Ecto neural progenitor cell (in vitro differentiated cells): Measurements from ENCODE around the gene FA2H.
"Not testable (repeated sequence)": the region's sequence is repeated elsewhere in the genome, so short reads cannot be mapped to it uniquely, and the experiment has no call there.

Experiments
- DNase-seq: peaks from one replicate; pipeline ENCODE4 v3.0.0-alpha.2; 2018; ENCODE audit warnings: low spot score

FA2H gene

DNA sequence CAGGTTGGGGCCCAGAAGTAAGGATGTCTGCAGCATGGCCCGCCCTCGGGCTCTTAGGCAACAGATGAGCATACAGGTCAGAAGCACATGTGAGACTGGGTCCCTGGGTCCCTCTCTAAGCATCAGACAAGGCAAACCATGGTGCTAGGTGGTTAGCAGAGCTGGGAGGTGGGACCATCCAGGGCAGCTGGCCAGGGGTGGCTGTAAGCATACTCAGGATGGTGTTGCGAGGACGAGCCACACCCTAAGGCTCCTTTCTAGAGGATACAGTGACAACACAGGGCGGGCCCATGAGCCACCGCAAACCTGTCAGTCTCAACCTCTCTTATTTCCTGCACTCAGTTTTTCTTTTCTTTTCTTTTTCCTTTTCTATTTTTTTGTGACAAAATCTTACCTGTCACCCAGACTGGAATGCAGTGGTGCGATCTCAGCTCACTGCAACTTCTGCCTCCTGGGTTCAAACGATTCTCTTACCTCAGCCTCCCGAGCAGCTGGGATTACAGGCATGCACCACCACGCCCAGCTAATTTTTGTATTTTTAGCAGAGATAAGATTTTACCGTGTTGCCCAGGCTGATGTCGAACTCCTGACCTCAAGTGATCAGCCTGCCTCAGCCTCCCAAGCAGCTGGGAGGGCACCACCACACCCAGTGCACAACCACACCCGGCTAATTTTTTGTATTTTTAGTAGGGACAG, 3.6 kb downstream of the FA2H start:
- no peak for DNase-seq

DNA sequence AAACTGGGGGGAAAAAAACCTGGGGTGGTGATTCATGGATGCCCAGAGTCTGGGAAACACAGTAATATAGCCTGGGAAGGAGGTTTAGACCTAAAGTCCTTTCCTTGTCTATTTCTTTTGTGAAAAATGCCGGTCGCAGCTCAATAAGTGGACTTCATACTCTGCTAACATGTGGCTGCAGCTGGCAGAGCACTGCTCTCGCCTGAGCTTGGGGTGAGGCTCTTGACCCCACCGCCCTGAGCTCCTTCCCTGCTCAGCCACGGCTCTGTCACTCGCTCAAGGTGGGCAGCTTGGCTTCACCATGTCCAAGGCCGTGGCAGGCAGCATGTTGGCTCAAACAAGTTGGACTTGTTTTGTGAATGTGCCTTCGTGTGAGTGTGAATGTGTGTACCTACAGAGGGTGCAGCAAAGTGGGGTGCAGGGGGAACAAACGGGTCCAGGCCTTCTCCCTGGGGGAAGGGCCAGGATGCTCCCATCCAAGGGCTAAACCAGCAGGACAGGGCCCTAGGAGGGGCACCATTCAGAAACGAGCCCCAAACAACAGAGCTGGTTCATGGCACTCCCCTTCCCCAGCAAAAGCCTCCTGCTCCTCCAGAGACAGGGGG, 4.9 kb downstream of the FA2H start:
- DNase-seq = no peak

DNA sequence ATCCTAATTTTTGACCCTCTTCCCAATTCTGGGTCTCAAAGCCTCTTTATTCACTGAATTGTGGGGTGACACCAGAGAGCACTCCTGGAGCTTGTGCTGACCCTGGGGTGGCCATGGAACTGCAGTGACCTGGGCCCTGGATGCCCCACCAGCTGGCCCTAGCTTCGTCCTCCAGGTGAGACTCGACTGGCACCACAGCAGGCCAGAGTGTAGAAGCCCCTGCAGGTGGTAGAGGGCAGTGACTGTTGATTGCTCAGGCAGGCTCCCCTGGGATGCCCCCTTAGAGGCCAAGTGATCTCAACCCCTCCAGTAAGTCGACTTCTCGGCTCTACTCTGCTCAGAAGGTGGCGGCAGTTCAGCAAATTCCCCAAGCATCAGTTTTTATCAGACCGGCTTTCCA, 6.4 kb downstream of the FA2H start:
- DNase-seq = no peak

DNA sequence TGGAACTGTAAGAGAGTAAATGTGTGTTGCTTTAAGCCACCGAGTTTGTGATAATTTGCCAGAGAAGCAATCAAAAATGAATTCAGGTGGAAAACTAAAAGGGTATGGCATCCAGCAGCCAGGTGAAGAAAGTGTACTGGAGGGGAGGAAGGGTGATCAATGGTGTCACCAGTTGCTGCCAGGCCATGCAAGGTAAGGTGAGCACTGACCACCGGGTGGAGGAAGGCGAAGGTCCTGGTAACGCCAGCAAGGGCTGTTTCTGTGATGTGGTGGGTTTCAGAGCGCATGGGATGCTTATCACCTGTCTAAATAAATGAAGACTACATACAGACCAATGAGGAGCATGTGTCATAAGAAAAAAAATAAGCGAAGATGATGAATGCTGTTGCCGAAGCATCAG, 6.9 kb downstream of the FA2H start:
- no peak for DNase-seq

DNA sequence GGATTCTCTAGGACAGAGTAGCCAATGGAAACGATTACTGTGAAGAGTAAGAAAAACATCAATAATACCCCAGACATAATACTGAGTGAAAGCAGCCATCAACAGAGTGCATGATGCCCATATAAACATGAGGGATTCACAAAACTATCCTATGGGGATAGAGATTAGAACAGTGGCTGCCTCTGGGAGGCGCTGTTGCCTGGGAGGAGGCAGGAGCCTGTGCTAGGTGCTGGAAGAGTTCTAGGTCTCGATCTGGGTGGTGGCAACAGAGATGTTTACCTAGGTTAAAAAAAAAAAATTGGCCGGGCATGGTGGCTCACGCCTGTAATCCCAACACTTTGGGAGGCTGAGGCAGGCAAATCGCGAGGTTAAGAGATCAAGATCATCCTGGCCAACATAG, 7.9 kb downstream of the FA2H start:
- no peak for DNase-seq

DNA sequence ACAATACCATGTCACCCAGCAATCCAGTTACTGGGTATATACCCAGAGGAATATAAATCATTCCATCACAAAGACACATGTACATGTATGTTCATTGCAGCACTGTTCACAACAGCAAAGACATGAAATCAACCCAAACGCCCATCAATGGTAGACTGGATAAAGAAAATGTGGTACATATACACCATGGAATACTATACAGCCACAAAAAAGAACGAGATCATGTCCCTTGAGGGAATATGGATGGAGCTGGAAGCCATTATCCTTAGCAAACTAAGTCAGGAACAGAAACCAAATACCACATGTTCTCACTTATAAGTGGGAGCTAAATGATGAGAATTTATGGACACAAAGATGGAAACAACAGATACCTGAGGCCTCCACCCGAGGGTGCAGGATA, 10.4 kb downstream of the FA2H start:
- not testable (repeated sequence) for DNase-seq

DNA sequence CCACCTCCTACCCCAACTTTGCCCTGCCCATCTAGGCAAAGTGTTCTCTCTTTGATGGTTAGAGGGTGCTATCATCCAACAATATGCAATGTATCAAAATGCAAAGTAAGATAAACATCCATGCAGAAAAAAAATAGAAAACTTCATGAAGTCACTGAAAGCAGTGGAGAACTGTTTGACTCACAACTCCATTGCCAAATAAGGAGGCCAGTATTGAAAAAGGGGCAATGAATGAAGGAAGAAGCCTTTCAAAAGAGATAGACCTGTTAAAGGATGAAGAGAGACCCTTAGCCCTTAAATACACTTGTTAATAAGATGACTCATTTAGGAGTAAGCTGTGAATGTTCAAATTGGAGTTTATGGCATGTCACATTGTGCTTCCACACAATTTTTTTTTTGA, 13.0 kb downstream of the FA2H start:
- DNase-seq = no peak

DNA sequence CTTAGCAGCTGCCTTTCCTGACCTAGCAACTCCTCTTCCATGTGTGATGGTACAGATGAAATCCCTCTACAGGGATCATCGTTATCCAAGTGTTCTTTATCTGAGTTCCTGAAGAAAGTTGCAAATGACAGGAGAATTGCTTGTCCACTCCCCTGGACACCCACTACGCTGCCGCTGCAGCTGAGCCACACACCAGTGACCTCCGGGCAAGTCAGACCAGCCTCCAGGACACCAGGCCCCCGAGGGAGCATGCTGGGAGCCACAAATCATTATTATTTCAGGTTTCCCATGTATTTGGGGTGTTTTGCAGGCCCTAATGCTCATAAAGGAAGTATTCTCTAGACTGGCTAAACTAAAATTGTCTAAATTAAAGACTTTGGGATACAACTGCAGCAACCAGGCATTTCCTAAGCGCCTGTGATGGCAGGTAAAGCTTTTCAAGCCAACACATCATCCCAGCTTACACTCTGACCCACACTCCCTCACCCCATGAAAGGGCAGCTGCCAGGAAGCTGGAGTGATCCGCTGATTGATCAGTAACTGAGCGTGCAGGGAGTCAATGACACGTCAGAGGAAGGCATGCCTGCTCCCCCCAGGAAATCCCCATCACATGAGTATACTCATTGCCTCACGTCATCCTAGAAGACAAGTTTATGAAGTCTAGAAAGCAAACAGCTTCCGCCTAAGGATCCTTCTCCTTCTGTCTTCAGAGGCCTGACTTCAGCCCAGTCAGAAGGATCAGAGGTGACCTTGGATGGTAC, 14.4 kb downstream of the FA2H start:
- no peak for DNase-seq

DNA sequence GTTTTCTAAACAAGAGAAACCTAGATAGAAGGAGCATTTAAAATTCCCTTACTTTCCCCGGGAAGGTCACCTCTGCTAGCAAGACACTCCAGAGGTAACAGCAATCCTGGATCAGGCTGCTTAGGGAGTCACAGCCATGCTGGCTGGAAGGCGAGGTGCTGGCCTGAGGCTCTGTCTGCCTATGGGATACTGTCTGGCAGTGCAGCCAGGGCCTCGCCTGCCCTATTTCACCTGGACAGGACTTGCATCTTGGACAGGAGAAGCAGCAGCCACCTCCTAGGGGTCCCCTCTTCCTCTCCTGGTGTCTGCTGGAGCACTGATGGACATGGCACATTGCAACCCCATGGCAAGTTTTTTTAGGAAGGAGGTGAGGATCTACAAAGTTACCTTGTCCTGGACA, 15.1 kb downstream of the FA2H start:
- no peak for DNase-seq

DNA sequence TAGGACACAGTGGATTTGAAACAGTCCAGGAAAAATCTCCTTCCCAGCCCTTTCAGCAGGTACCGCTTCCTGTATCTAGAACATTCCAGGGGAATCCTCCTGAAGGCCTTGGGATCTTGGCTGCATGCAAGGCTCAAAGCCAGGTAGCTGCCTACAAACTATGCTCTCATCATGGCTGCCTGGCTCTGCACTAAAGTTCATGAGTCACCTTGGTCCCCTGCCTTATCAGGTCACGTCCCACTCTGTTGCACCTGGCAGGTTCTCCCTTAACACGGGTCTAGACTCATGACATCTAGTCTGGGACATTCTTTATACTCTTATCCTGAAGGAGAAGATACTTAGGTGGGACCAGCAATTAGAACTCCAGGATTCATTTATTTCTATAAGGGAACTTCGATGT, 15.8 kb downstream of the FA2H start:
- DNase-seq = no peak

DNA sequence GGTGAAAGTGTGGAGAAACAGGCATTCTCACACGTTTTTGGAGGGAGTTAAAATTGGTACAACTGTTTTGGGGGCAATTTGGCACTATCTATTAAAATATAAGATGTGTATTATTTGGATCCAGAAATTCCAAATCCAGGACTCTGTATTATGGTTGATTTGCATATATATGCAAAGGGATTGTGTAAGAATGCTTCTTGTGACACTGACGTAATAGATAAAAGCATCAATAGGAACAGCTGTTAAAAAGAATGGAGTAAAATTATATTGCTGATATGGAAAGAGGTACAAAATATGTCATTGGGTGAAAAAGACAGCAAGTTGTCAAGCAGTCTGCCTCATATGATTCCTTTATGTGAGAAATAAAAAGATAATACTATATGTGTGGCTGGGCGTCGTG, 17.3 kb downstream of the FA2H start:
- no peak for DNase-seq

DNA sequence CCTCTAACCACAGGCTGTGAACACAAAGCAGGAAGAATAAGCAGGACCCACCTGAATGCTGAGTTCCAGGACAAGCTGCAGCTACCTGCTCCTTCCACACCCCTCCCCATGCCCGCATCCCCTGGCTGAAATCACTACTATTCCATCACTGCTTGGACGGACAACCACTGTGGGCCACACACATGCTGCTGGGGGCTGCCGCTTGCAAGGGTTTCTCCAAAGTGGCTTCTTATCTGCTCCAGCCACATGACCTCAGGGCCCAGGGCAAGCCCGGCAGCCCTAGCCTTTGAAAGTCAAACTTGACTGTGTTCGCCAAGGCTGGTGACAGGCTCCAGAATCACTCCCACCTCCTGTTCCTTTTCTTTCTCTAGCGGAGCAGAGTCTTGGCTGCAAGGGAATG, 18.4 kb downstream of the FA2H start:
- no peak for DNase-seq

DNA sequence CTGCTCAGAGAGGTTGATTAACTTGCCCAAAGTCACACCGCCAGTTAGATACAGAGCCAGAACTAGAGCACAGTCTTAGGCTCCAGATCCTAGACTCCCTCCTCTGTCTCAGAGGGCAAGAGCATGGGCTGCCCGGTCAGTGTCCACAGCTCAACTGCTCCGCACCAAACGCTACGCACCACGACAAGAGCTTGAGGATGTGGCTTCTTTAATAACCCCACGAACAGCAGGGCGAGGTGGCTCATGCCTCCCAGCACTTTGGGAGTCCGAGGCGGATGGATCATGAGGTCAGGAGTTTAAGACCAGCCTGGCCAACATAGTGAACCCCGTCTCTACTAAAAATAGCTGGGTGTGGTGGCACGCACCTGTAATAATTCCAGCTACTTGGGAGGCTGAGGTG, 21.4 kb downstream of the FA2H start:
- DNase-seq = no peak

DNA sequence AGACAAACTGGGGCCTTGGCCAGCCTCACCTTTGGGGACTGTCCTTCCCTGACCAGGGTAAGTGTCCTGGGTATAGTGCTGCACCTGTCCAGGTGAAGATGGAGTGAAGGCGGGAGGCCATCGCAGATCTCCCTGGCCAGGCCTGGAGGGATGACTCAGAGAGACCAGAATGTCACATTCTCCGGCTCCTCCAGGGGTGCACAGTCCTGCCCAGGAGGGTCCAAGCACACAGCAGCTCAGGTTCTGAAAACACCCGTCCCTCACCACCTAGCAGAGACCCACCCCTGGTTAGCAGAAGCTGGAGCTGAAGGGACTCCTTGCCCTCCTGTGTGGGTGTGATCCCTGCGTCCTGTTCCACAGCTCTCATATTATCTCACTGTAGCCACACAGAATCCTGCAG, 21.9 kb downstream of the FA2H start:
- DNase-seq = no peak

DNA sequence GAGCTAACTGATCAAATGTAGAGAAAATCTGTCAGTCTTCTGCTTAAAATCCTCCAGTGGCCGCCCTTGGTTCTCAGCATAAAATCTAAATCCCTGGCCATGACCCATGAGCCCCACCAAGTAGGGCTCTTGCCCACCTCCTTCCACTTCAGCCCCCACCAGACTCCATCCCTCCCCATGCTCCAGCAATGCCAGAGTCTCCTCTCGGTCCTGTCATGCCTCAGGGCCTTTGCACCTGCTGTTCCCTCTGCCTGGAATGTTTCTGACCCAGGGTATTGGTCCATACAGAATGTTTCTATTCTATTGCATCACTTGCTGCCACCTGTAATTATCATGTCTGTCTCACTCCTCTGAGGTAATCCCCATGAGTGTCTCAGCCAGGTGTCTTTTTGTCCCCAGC, 22.4 kb downstream of the FA2H start:
- no peak for DNase-seq

DNA sequence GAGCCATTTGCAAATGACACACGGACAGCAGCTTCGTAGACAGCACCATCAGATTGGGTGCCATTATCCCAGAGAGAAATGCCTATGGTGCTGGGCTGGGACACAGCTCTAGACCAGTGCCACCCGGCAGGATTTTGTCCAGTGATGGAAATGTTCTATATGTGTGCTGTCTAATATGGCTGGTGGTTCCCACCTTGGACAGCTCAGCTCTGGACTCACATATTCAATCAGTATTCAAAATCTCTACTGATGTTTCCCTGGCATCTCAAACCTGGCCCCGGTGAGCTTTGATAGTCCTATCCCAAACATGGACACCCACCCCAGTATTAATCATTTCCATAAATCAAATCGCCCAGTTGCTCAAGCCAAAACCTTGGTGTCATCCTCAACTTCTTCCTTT, 23.0 kb downstream of the FA2H start:
- DNase-seq = no peak

DNA sequence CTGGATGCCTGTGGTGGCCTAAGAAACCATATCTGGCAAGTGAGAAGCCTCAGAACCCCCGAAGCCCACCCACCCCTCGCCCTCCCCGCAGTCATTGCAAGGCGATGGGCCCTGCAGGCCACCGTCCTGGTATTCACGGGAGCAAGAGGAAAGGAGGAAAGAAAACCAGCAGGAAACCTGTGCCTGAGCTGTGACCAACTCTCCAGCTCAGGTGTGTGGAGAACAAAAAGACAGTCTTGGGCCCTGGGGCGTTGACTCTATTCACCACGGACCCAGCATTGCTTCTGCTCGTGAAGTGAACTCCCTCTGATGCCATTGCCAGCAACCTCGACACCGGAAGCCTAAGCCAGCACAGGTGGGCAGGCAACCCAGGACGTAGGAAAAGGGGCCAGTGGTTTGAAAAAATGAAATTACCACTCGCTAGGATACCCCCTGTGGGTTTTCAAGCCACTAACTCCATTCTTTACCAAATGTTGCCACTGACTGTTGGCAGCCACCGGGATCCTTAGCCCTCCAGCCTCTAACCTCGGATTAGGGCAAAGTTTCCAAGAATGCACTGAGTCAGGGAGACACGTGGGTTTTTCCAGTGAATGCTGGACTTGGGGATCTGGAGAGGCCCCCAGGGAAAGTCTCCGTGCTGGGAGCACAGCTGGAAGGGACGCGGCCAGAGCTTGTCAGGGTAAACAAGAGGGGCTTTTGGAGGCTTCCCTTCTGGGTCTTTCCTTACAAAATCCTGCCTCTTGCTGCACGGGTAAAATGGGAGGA, 25.1 kb downstream of the FA2H start:
- no peak for DNase-seq

DNA sequence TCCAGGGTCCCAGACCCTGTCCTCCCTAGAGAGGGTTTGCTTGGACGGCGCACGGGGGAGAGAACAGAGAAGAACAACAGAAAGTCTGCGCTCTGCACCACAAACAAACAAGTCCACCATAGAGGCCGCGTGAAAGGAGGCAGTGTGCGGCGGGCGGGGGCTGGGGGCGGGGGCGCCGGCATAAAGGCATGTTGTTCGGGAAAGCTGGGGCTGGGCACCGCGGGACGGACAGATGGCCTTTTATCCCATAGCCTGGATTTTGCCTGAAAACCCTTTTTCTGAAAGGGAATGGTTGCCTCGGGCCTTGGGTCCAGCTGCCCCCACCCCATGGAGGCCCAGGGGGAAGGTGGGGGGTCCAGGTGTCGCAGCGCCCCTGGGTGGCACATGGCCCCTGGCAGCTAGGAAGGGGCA, 26.0 kb downstream of the FA2H start:
- no peak for DNase-seq

DNA sequence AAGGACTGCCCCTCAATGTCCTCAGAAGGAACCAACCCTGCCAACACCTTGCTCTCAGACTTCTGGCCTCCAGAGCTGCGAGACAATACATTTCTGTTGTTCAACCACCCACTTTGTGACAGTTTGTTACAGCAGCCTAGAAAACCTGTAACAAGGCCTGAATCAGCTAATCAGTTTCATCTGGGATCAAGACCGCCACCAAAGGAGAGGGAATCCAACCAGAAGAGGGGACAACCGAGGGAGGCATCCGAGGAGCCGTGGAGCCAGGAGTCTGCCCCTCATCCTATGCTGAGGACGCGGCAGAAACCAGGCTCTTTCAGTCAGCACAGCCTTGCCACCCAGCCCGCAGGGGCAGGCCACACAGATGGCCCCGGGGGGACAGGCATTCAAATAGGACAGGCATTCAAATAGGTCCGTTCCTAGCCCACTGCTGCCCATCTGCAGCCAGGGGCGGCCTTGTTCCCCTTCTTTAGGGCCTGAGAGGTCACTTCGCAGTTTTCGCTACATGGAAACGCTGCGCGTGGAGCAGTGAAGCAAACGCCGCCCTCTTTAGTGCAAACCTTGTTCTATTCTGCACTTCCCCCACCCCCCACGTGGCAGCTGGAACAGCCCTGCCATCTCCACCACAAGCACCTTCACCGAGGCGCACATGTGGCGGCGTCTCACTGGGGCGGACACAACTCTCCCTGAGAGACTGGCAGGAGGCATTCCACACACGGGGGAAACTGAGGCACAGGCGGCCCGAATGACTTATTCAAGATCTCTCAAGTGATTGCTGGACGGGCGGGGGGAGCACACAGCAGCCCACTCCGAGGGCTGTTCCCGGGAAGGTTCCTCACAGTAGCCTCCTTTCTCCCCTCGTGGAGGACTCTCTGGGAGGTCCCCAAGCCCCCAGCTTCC, 26.7 kb downstream of the FA2H start:
- no peak for DNase-seq

DNA sequence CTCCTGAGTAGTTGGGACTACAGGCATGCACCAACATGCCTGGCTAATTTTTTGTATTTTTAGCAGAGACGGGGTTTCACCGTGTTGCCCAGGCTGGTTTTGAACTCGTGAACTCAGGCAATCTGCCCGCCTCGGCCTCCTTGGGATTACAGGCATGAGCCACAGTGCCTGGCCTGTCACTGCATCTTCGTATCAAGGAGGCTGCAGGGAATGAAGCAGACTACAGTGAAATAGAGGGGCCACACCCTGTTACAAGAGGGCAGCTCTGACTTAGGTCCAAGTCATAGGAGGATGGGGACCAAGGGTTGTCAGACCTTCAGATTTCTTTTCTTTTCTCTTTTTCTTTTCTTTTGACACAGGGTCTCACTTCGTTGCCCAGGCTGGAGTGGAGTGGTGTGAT, 28.7 kb downstream of the FA2H start:
- DNase-seq = no peak

DNA sequence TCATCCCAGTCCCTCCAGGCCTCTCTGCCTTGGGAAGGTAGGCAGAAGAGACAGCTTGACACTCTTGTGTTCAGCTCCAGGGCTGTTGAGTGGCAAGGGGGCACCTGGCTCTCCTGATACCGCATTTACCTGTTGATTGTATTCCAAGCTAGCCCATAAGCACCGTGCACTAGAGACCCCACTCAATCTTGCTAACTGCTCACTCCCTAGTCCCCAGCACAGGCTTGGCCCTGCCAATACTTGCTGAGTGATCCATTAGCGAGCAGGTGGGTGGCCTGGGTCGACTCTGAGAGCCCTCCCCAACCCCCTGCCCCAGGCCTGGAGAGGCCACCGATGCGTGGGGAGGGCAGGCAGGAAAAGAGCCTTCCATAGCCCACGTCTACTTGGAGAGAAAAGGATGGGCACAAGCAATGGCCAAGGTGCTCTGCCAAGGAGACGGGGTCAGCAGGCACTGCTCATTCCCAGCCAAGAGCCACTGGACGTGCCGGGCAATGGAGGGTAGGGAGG, 29.5 kb downstream of the FA2H start:
- no peak for DNase-seq

DNA sequence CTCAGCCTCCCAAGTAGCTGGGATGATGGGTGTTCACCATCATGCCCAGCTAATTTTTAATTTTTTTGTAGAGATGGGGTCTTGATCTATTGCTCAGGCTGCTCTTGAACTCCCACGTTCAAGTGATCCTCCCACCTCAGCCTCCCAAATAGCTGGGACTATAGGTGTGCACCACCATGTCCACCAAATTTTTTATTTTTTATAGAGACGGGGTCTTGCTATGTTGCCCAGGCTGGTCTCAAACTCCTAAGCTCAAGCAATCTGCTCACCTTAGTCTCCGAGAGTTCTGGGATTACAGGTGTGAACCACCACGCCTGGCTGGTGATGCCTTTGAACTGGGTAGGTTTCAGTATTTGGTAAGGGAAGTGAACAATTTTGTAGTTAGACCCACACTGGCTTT, 30.1 kb downstream of the FA2H start:
- no peak for DNase-seq
